Peyer's patch (tissue), 4 donors: ENCODE results near the gene MIER1. TPM values are rescaled to one million over a fixed set of nuclear protein-coding genes. Genes with fewer than 3 reads are reported as not detected.

ENCODE experiments used
- DNase-seq, 3 donors: peaks; one replicate each; pipeline ENCODE4 v3.0.0-alpha.2; 2017 to 2019
- H3K27ac ChIP-seq, 4 donors: fragments of 200-600 bp; sonication (generic); one replicate each; pipeline ENCODE4 v1.5.1; 2016 to 2019
- H3K27me3 ChIP-seq, 2 donors: fragments of 200-600 bp; sonication (generic); one replicate each; pipeline ENCODE4 v1.5.1; 2019
- H3K36me3 ChIP-seq, 3 donors: fragments of 200-600 bp; sonication (generic); one replicate each; pipeline ENCODE4 v1.5.1; 2016 to 2019
- H3K4me1 ChIP-seq, 4 donors: fragments of 200-600 bp; sonication (generic); one replicate each; pipeline ENCODE4 v1.5.1; 2016 to 2019
- H3K4me3 ChIP-seq, 4 donors: fragments of 200-600 bp; sonication (generic); 1 replicate in 3 of 4; 2 replicates in 1 of 4; pipeline ENCODE4 v1.5.1; 2016 to 2019; ENCODE audit warnings: mild to moderate bottlenecking in 1 of 4
- H3K9me3 ChIP-seq, 4 donors: fragments of 200-600 bp; sonication (generic); one replicate each; pipeline ENCODE4 v1.5.1; 2016 to 2019; ENCODE audit warnings: mild to moderate bottlenecking in 1 of 4
- CTCF ChIP-seq, 6 experiments: fragments of 450-650 bp in 4 of 6; fragments of 200-600 bp in 2 of 6; sonication (generic) in 1 of 6; IDR thresholded peaks; one replicate each; pipeline ENCODE4 v1.5.1; 2017 to 2019; ENCODE audit warnings: antibody characterized with exemption in 6 of 6, mild to moderate bottlenecking in 3 of 6, moderate library complexity in 1 of 6
- POLR2A ChIP-seq, 2 donors: fragments of 450-650 bp; IDR thresholded peaks; one replicate each; pipeline ENCODE4 v1.5.1; 2017; ENCODE audit warnings: antibody characterized with exemption in 2 of 2, mild to moderate bottlenecking in 2 of 2, moderate library complexity in 2 of 2
- total RNA-seq, 4 donors: library from RNA; depleted of rRNA; stranded (reverse); fragments of >200 nt; gene quantifications; one replicate each; pipeline ENCODE4 v1.1.0, GENCODE V29; 2016

The MIER1 gene
- total RNA-seq, 4 donors from 2014 or later: 25.3 to 56.1 (median 39.5) TPM

- H3K27ac ChIP-seq: no peak overlapping the region
- H3K4me1 ChIP-seq: no peaks in the 10 kb centered on the region
- H3K36me3 ChIP-seq: peaks cover 0 to 16% (median 0%) of the 10 kb centered on the region in 3 donors
- H3K9me3 ChIP-seq: no peaks in the 10 kb centered on the region
- no peak for DNase-seq
- H3K27me3 ChIP-seq: no peaks in the 10 kb centered on the region
- no peak overlapping the region for H3K4me3 ChIP-seq
- no peak for TF ChIP-seq CTCF (IDR thresholded peaks at IDR 0.05)
- TF ChIP-seq POLR2A (IDR thresholded peaks at IDR 0.05): no peak
Observed at GRCh38 chr1:67029472-67029871, 104.7 kb downstream of the MIER1 start.

GRCh38 chr1:67031121-67031858 is 106.5 kb downstream of the MIER1 start:
- no peak for DNase-seq
- no peak overlapping the region for H3K4me3 ChIP-seq
- no peaks in the 10 kb centered on the region for H3K27me3 ChIP-seq
- no peaks in the 10 kb centered on the region for H3K4me1 ChIP-seq
- TF ChIP-seq CTCF (IDR thresholded peaks at IDR 0.05): no peak
- TF ChIP-seq POLR2A (IDR thresholded peaks at IDR 0.05): no peak
- peaks cover 0 to 21% (median 0%) of the 10 kb centered on the region in 3 donors for H3K36me3 ChIP-seq
- H3K27ac ChIP-seq: peak overlapping the region in 1 of 4 donors; percentile 11
- no peaks in the 10 kb centered on the region for H3K9me3 ChIP-seq

GRCh38 chr1:67031859-67032247 is 107.1 kb downstream of the MIER1 start:
- no peak overlapping the region for H3K4me3 ChIP-seq
- peak overlapping the region in 1 of 4 donors; percentile 11 for H3K27ac ChIP-seq
- peaks cover 0 to 27% (median 0%) of the 10 kb centered on the region in 3 donors for H3K36me3 ChIP-seq
- TF ChIP-seq CTCF (IDR thresholded peaks at IDR 0.05): no peak
- no peak for TF ChIP-seq POLR2A (IDR thresholded peaks at IDR 0.05)
- no peaks in the 10 kb centered on the region for H3K4me1 ChIP-seq
- no peaks in the 10 kb centered on the region for H3K27me3 ChIP-seq
- DNase-seq: no peak
- no peaks in the 10 kb centered on the region for H3K9me3 ChIP-seq

Other genes starting within 250 kb of the MIER1 start
- 1 to 10 TPM in 1 of 4 donors, under 1 TPM in 1, not detected in 2; 0.88 to 4.1 TPM for gene DYNLT5, start 172.5 kb upstream of the MIER1 start, total RNA-seq
- gene INSL5, start 123.7 kb upstream of the MIER1 start, total RNA-seq: not detected
- 10 to 100 TPM in 1 of 4 donors, 1 to 10 TPM in 3; 1.8 to 12.4 (median 3.3) TPM for gene DNAI4, start 134 bp upstream of the MIER1 start, total RNA-seq
- gene SLC35D1, start 129.2 kb downstream of the MIER1 start, total RNA-seq: 10 to 100 TPM in 3 of 4 donors, 1 to 10 TPM in 1; 8.3 to 54.3 (median 31.8) TPM
- not detected for gene C1orf141, start 210.0 kb downstream of the MIER1 start, total RNA-seq
- gene IL23R, start 241.5 kb downstream of the MIER1 start, total RNA-seq: 1 to 10 TPM in 1 of 4 donors, not detected in 3; 1.6 TPM